Uterus (tissue), 2 donors: ENCODE results near the gene ZNRF2.

Experiments used
- POLR2A ChIP-seq, 2 donors: fragments of 450-650 bp; IDR thresholded peaks; one replicate each; pipeline ENCODE4 v1.6.1; 2016; ENCODE audit warnings: antibody characterized with exemption in 2 of 2, mild to moderate bottlenecking in 1 of 2, moderate library complexity in 1 of 2
- TF ChIP-seq, protein P1 (sequence below), 4 experiments: fragments of 200-600 bp in 2 of 4; fragments of 450-650 bp in 2 of 4; sonication (generic) in 2 of 4; IDR thresholded peaks; one replicate each; pipeline ENCODE4 v1.5.1; 2016 to 2019; ENCODE audit warnings: antibody characterized with exemption in 4 of 4, mild to moderate bottlenecking in 2 of 4, moderate library complexity in 1 of 4

- TF ChIP-seq, protein P1, sequence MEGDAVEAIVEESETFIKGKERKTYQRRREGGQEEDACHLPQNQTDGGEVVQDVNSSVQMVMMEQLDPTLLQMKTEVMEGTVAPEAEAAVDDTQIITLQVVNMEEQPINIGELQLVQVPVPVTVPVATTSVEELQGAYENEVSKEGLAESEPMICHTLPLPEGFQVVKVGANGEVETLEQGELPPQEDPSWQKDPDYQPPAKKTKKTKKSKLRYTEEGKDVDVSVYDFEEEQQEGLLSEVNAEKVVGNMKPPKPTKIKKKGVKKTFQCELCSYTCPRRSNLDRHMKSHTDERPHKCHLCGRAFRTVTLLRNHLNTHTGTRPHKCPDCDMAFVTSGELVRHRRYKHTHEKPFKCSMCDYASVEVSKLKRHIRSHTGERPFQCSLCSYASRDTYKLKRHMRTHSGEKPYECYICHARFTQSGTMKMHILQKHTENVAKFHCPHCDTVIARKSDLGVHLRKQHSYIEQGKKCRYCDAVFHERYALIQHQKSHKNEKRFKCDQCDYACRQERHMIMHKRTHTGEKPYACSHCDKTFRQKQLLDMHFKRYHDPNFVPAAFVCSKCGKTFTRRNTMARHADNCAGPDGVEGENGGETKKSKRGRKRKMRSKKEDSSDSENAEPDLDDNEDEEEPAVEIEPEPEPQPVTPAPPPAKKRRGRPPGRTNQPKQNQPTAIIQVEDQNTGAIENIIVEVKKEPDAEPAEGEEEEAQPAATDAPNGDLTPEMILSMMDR (IDR thresholded peaks at IDR 0.05): no peak
- no peak for TF ChIP-seq POLR2A (IDR thresholded peaks at IDR 0.05)
These were observed 38.6 kb downstream of the ZNRF2 start for GRCh38 chr7:30323006-30323355.
